Suprapubic skin (tissue), 4 donors: ENCODE results near the gene MYL10. TPM values are rescaled to one million over a fixed set of nuclear protein-coding genes. Genes with fewer than 3 reads are reported as not detected.

ENCODE experiments used
- DNase-seq, 2 donors: peaks; one replicate each; pipeline ENCODE4 v3.0.0-alpha.2; 2019; ENCODE audit warnings: low spot score in 2 of 2
- H3K27ac ChIP-seq: fragments of 200-600 bp; sonication (generic); one replicate; pipeline ENCODE4 v1.5.1; 2019
- H3K27me3 ChIP-seq: fragments of 200-600 bp; sonication (generic); one replicate; pipeline ENCODE4 v1.5.1; 2019
- H3K36me3 ChIP-seq: fragments of 200-600 bp; sonication (generic); one replicate; pipeline ENCODE4 v1.5.1; 2019
- H3K4me1 ChIP-seq: fragments of 200-600 bp; sonication (generic); one replicate; pipeline ENCODE4 v1.5.1; 2019
- H3K4me3 ChIP-seq: fragments of 200-600 bp; sonication (generic); one replicate; pipeline ENCODE4 v1.5.1; 2019; ENCODE audit warnings: mild to moderate bottlenecking
- H3K9me3 ChIP-seq: fragments of 200-600 bp; sonication (generic); one replicate; pipeline ENCODE4 v1.5.1; 2019
- EP300 ChIP-seq: sonication (generic); formaldehyde crosslinking; IDR thresholded peaks from one replicate; pipeline ENCODE4 v1.6.1; 2017; ENCODE audit warnings: antibody characterized with exemption
- POLR2A ChIP-seq, 2 donors: fragments of 450-650 bp; IDR thresholded peaks; one replicate each; pipeline ENCODE4 v1.6.1; 2017; ENCODE audit warnings: antibody characterized with exemption in 2 of 2, mild to moderate bottlenecking in 2 of 2, moderate library complexity in 2 of 2
- POLR2AphosphoS5 ChIP-seq, 3 donors: sonication (generic); formaldehyde crosslinking; IDR thresholded peaks; one replicate each; pipeline ENCODE4 v1.6.1; 2017; ENCODE audit warnings: antibody characterized with exemption in 3 of 3
- WGBS: methylation state at CpG from one replicate; pipeline ENCODE4 v1.1.5; 2018; 5-methylcytosine and 5-hydroxymethylcytosine counted together
- total RNA-seq, 4 donors: library from RNA; depleted of rRNA; stranded (reverse); fragments of >200 nt; gene quantifications; one replicate each; pipeline ENCODE4 v1.1.0, GENCODE V29; 2016
- TF ChIP-seq, protein P1 (sequence below), 2 donors: fragments of 200-600 bp in 1 of 2; fragments of 450-650 bp in 1 of 2; sonication (generic) in 1 of 2; IDR thresholded peaks; one replicate each; pipeline ENCODE4 v1.5.1; 2016 to 2019; ENCODE audit warnings: antibody characterized with exemption in 2 of 2, mild to moderate bottlenecking in 1 of 2, moderate library complexity in 1 of 2

MYL10 gene
- total RNA-seq, 4 donors from 2014 or later = not detected

DNA sequence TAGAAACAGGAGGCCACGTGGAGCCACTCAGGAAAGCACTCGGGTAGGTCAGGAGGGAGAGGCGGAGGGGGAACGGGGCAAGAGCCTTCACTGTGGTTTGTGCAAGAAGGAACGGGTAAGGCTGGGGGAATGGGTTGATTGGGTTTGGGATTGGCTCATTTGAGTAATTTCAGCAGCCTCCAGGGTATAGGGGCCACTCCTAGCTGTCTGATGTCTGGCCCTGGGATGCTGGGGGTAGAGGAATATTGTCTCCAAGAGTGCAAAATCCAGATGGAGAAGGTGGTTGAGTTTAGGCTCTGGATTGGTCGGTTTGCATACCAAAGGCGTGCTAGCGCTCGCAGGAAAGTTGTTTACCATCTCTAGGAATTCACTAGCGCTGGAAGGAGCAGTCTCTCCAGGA lies 47.2 kb downstream of the MYL10 start:
- peaks cover 38% of the 10 kb centered on the region for H3K27me3 ChIP-seq
- H3K4me1 ChIP-seq = no peaks in the 10 kb centered on the region
- no peak overlapping the region for H3K4me3 ChIP-seq
- DNase-seq = peak; percentile 33 to 53
- no peak overlapping the region for H3K27ac ChIP-seq
- no peak for TF ChIP-seq EP300
- TF ChIP-seq POLR2A (IDR thresholded peaks at IDR 0.05) = no peak
- TF ChIP-seq, protein P1, sequence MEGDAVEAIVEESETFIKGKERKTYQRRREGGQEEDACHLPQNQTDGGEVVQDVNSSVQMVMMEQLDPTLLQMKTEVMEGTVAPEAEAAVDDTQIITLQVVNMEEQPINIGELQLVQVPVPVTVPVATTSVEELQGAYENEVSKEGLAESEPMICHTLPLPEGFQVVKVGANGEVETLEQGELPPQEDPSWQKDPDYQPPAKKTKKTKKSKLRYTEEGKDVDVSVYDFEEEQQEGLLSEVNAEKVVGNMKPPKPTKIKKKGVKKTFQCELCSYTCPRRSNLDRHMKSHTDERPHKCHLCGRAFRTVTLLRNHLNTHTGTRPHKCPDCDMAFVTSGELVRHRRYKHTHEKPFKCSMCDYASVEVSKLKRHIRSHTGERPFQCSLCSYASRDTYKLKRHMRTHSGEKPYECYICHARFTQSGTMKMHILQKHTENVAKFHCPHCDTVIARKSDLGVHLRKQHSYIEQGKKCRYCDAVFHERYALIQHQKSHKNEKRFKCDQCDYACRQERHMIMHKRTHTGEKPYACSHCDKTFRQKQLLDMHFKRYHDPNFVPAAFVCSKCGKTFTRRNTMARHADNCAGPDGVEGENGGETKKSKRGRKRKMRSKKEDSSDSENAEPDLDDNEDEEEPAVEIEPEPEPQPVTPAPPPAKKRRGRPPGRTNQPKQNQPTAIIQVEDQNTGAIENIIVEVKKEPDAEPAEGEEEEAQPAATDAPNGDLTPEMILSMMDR (IDR thresholded peaks at IDR 0.05) = no peak
- no peak for TF ChIP-seq POLR2AphosphoS5 (IDR thresholded peaks at IDR 0.05)
- WGBS = 41% methylated on average over 10 of the region's 10 CpGs
- no peaks in the 10 kb centered on the region for H3K9me3 ChIP-seq
- H3K36me3 ChIP-seq = no peaks in the 10 kb centered on the region

DNA sequence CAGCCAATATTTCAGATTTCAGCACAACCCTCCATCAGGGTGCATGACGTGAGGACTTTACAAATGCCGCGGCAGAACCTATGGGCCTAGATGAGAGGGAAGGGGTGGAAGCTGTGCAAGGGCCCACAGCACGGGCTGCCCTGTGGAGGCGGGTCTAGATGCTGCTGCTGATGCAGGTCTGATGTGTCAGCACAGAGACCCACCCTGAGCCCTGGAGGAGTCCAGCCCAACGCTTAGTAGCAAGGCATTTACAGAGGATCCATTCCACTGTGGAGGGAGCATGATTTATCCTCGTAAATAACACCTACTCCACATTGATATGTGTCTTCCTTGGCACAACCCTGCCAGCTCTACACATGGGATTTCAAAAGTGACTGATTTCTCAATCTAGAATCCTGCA lies 48.5 kb downstream of the MYL10 start:
- Histone ChIP-seq H3K27me3 (peaks cover 34% of the 10 kb centered on the region), H3K9me3 (no peaks in the 10 kb centered on the region), H3K4me1 (no peaks in the 10 kb centered on the region), H3K4me3 (no peak overlapping the region), H3K27ac (no peak overlapping the region), H3K36me3 (no peaks in the 10 kb centered on the region)
- peak; percentile 24 to 49 for DNase-seq
- TF ChIP-seq POLR2AphosphoS5 (IDR thresholded peaks at IDR 0.05) (no peak), POLR2A (IDR thresholded peaks at IDR 0.05) (no peak), EP300 (no peak)
- TF ChIP-seq, protein P1 (IDR thresholded peaks at IDR 0.05) = no peak
- WGBS = 81% methylated on average over 6 of the region's 7 CpGs

DNA sequence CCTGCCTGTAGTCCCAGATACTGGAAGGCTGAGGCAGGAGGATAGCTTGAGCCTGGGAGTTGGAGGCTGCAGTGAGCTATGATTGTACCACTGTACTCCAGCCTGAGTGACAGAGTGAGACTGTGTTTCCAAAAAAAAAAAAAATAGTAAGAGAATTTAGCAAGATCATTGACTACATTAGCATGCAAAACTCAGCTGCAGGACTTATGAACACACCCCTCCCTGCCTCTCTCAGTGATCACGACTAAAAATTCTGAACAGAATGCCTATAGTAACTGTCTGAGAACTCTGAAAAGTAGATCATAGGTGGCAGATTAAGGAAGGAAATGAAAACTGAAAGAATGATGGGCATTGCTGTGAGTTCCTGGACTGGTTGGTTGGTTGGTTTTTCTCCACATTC lies 50.5 kb downstream of the MYL10 start:
- WGBS = 32% methylated on average over 1 of the region's 1 CpG

DNA sequence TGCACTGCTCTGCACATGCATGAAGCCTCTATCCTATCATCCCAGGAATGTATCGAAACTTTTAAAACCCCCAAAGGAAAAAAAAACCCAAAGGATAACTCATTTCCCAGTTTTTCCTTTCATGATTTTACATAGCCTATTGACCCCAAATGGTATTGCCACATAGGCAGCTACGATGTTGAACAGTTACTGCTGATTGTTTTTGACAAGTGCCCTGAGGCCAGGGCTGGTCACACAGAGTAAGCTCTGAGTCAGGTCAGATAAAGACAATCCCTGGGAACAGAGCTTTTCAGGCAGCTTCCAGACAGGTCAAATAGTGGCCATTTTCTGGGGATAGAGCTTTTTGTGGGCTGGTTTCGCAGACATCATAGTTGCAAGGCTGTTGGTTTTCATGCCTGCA lies 52.1 kb downstream of the MYL10 start:
- TF ChIP-seq POLR2A (IDR thresholded peaks at IDR 0.05) = no peak
- TF ChIP-seq, protein P1 (IDR thresholded peaks at IDR 0.05) = no peak
- no peak for TF ChIP-seq POLR2AphosphoS5 (IDR thresholded peaks at IDR 0.05)
- no peak for TF ChIP-seq EP300
- H3K9me3 ChIP-seq = peaks cover 8% of the 10 kb centered on the region
- DNase-seq = peak in 1 of 2 donors; percentile 6
- no peak overlapping the region for H3K4me3 ChIP-seq
- H3K27me3 ChIP-seq = peaks cover 24% of the 10 kb centered on the region
- WGBS = 77% methylated on average over 3 of the region's 3 CpGs
- H3K27ac ChIP-seq = no peak overlapping the region
- no peaks in the 10 kb centered on the region for H3K36me3 ChIP-seq
- no peaks in the 10 kb centered on the region for H3K4me1 ChIP-seq

More for the DNA sequence above, 50.5 kb downstream of the MYL10 start:
- no peak overlapping the region for H3K4me3 ChIP-seq
- H3K36me3 ChIP-seq = no peaks in the 10 kb centered on the region
- H3K27ac ChIP-seq = no peak overlapping the region
- peaks cover 38% of the 10 kb centered on the region for H3K27me3 ChIP-seq
- DNase-seq = peak; percentile 3 to 19
- TF ChIP-seq POLR2AphosphoS5 (IDR thresholded peaks at IDR 0.05) (no peak), EP300 (no peak), POLR2A (IDR thresholded peaks at IDR 0.05) (no peak)
- TF ChIP-seq, protein P1 (IDR thresholded peaks at IDR 0.05) = no peak
- no peaks in the 10 kb centered on the region for H3K4me1 ChIP-seq
- no peaks in the 10 kb centered on the region for H3K9me3 ChIP-seq

DNA sequence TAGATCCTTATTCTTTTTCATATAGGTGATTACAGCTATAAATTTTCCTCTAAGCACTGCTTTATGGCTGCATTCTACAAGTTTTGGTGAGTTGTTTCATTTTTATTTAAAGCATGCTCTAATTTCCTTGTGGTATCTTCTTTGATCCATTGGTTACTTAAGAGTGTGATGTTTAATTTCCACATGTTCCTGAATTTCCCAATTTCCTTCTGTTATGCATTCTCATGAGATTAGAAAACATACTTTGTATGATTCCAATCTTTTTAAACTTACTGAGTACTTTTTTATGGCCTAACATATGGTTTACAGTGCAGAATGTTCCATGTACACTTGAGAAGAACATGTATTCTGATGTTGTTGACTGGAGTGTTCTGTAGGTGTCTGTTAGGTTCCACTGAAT lies 53.4 kb downstream of the MYL10 start:
- peaks cover 11% of the 10 kb centered on the region for H3K27me3 ChIP-seq
- TF ChIP-seq, protein P1 (IDR thresholded peaks at IDR 0.05) = no peak
- TF ChIP-seq POLR2A (IDR thresholded peaks at IDR 0.05) (no peak), POLR2AphosphoS5 (IDR thresholded peaks at IDR 0.05) (no peak), EP300 (no peak)
- no peak for DNase-seq
- peak overlapping the region; percentile 24 for H3K27ac ChIP-seq
- H3K4me1 ChIP-seq = no peaks in the 10 kb centered on the region
- no peaks in the 10 kb centered on the region for H3K36me3 ChIP-seq
- H3K9me3 ChIP-seq = peaks cover 11% of the 10 kb centered on the region
- H3K4me3 ChIP-seq = no peak overlapping the region
